Globus pallidus (tissue), 1 donor: ENCODE results near the gene DIP2B.
"Not testable (repeated sequence)": the region's sequence is repeated elsewhere in the genome, so short reads cannot be mapped to it uniquely, and the experiment has no call there.

ENCODE experiments used
- DNase-seq: peaks from one replicate; pipeline ENCODE4 v3.0.0-alpha.2; 2015; ENCODE audit warnings: low spot score

Gene DIP2B

GRCh38 chr12:50504798-50505674 lies at the start of gene DIP2B:
Gene DIP2B (plus strand): TSS chr12:50504985. CDS start chr12:50505141, 156 bp downstream.
- DNase-seq, result peak; percentile 89

- no peak for DNase-seq
These were observed 46.2 kb upstream of the DIP2B start for GRCh38 chr12:50458606-50459005.

- no peak for DNase-seq
These were observed 37.3 kb upstream of the DIP2B start for GRCh38 chr12:50467439-50467838.

- DNase-seq, result no peak
These were observed 27.4 kb upstream of the DIP2B start for GRCh38 chr12:50477241-50477832.

GRCh38 chr12:50482571-50482970 lies 22.2 kb upstream of the DIP2B start:
- DNase-seq, result no peak

- DNase-seq, result no peak
These were observed 21.3 kb upstream of the DIP2B start for GRCh38 chr12:50483488-50483887.

- DNase-seq, result no peak
These were observed 16.0 kb upstream of the DIP2B start for GRCh38 chr12:50488801-50489200.

GRCh38 chr12:50498119-50498518 lies 6.7 kb upstream of the DIP2B start:
- not testable (repeated sequence) for DNase-seq

GRCh38 chr12:50505675-50506530 lies 1.1 kb downstream of the DIP2B start:
- peak; percentile 97 for DNase-seq

GRCh38 chr12:50506753-50507473 lies 2.1 kb downstream of the DIP2B start:
- DNase-seq, result peak; percentile 50

- DNase-seq, result no peak
These were observed 2.7 kb downstream of the DIP2B start for GRCh38 chr12:50507474-50507838.

GRCh38 chr12:50507930-50508329 lies 3.1 kb downstream of the DIP2B start:
- peak; percentile 56 for DNase-seq

- DNase-seq, result peak; percentile 51
These were observed 3.6 kb downstream of the DIP2B start for GRCh38 chr12:50508414-50508813.

GRCh38 chr12:50508970-50509663 lies 4.3 kb downstream of the DIP2B start:
- no peak for DNase-seq

- DNase-seq, result no peak
These were observed 9.9 kb downstream of the DIP2B start for GRCh38 chr12:50514526-50515276.

- DNase-seq, result peak; percentile 44
These were observed 10.8 kb downstream of the DIP2B start for GRCh38 chr12:50515587-50515986.

GRCh38 chr12:50517421-50518048 lies 12.8 kb downstream of the DIP2B start:
- peak; percentile 48 for DNase-seq

- DNase-seq, result no peak
These were observed 13.3 kb downstream of the DIP2B start for GRCh38 chr12:50518090-50518489.

- no peak for DNase-seq
These were observed 14.6 kb downstream of the DIP2B start for GRCh38 chr12:50519353-50519752.
